SK-N-SH treated with all-trans-retinoic acid at 6 μM for 48 hours (cell line): ENCODE data around the gene HOXB4.

ENCODE experiments used
- ARNTL ChIP-seq: fragments of 450-650 bp; formaldehyde crosslinking; IDR thresholded peaks from 2 replicates; pipeline ENCODE4 v1.5.0; 2020; ENCODE audit warnings: low read depth, mild to moderate bottlenecking, moderate library complexity, borderline replicate concordance
- TF ChIP-seq, protein P1 (sequence below): fragments of 250-450 bp; sonication (Bioruptor Pico); IDR thresholded peaks from 2 replicates; pipeline ENCODE4 v1.5.1; 2020; ENCODE audit warnings: low read depth, mild to moderate bottlenecking, moderate library complexity

DNA sequence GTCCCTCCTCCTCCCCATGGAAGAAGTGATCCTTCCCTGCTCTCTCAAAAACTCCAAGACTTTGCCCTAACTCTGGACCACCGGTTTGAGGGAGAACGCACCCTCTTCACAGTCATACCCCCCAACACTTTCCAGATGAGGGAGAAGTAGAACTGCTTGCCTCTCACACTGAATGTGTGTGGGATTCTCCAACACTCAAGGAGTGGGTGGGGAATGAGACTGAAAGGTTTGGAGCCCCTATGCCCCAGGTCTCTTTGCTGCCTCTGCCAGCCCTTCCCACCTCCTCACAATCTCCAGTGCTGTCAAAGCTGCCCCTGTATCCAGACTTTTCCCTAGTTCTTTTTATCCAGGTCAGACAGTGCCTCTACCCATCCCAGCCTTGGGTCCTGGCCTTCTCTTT lies 11.4 kb downstream of the HOXB4 start:
- TF ChIP-seq, protein P1, sequence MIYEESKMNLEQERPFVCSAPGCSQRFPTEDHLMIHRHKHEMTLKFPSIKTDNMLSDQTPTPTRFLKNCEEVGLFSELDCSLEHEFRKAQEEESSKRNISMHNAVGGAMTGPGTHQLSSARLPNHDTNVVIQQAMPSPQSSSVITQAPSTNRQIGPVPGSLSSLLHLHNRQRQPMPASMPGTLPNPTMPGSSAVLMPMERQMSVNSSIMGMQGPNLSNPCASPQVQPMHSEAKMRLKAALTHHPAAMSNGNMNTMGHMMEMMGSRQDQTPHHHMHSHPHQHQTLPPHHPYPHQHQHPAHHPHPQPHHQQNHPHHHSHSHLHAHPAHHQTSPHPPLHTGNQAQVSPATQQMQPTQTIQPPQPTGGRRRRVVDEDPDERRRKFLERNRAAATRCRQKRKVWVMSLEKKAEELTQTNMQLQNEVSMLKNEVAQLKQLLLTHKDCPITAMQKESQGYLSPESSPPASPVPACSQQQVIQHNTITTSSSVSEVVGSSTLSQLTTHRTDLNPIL (CRISPR knock-in tag): no peak
- TF ChIP-seq ARNTL: no peak
